ENCODE data around the gene AGAP1.
"Not testable (repeated sequence)": the region's sequence is repeated elsewhere in the genome, so short reads cannot be mapped to it uniquely, and the experiment has no call there.

The AGAP1 gene

DNA sequence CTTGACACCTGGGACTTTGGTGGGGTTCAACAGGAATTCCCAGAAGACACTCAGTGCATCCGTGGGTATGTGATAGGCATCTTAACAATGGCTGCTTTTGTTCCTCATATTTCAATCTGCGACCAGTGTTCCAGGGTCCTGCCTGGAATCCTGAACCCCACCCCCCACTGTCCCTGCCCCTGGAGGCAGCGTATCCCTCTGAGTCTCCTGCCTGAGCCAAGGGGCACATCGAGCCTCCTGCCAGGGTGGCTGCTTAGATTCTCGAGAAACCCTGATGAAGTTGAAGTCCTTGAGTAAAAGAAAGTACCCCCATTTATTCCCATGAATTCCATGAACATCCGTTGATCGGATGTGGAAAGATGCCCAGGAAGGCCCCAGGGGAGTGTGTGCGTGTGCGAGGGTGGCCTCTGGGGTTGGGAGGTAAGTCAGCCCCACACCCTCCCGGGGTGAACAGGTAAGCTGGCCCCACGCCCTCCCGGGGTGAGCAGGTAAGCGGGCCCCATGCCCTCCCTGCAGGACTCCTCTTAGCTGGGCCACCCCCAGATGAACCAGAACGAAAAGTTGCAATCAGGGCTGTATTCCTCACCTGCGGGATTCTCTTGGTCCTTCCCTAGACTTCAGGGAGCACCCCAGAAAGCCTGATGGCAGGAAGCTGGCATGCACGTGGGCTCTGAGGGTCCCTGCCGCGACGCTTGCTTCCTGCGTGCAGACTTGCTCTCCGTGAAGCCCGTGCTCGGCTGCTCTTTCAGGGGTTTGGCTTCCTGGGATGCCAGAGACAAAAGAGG is 253.3 kb downstream of the AGAP1 start:
- in situ Hi-C loops (cut with HindIII; ENCODE audit: low sequenced_read_pairs): no loop called here

DNA sequence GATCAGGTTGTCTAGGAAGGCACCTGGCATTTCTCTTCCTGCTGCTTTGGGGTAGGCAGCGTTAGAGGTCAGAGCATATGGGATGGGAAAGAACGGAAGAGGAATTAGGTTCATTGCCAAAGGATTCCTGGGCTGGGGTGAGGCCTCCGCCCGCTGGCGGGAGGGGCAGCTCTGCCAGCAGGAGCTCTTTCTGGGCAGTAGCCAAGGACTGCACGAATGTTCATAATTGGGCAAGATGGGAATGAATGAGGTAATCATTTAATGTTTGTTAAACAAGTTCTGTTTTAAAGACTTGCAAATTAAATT is 253.9 kb downstream of the AGAP1 start:
- in situ Hi-C loops (cut with HindIII; ENCODE audit: low sequenced_read_pairs): no loop called here

DNA sequence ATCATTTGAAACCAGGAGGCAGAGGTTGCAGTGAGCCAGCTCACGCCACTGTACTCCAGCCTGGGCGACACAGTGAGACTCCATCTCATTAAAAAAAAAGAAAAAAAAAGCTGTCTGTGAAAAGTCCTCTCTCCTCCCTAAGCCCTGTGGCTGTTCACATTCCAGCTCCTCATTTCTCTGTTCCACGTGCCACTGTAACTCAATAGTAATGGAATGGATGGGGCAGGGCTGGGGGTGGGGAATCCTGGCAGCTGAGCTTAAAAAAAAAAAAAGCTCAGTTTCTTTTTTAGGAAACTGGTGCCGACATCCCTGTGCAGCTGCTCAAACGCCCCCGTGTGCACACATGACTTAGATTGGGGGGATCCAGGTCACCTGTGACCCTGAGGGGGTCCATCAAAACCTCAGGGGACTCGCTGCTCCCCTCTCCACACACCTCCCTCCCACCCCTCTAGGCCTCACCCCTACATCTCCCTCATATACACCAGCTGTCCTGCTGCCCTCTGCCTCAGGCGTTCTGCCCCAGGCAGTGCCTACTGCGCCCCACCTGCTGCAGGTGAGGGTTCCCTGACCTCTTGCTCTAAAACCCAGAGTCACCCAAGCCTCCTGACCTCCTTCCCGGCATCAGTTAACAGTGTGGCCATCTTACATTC is 255.4 kb downstream of the AGAP1 start:
- in situ Hi-C loops (cut with HindIII; ENCODE audit: low sequenced_read_pairs): no loop called here

DNA sequence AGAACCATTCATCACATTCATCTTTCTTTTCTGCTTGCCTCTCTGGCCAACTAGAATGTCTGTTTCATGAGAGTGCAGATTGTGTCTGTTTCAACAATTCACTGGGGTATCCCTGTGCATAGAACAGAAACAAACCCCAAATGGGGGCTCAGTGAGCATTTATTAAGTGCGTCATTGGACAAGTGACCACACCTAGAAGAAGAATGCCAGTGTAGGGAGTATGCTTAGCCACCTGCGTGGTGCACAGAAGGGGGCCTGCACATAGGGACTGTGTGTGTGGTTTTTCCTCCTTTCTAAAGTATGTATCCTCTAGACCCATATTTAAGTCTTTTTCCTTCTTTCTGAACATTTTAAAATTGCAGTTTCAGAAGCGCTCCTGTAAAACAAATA is 255.9 kb downstream of the AGAP1 start:
- in situ Hi-C loops (cut with HindIII; ENCODE audit: low sequenced_read_pairs): no loop called here

DNA sequence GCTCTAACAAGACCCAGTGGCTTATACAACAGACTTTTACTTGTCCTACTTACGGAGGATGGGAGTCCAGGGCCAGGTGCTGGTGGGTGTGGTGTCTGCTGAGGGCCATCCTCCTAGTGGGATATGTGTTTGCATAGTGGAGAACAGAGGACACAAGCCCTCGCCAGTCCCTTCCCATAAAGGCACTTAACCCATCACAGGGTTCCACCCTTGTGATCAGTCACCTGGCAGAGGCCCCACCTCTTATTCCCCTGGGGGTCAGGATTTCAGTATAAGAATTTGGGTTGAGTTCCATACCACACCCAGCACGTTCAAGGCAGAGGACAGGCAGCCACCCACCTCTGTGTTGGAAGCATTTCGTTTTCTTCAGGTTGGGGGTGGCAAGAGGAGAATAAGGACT is 259.0 kb downstream of the AGAP1 start:
- in situ Hi-C loops (cut with HindIII; ENCODE audit: low sequenced_read_pairs): no loop called here

DNA sequence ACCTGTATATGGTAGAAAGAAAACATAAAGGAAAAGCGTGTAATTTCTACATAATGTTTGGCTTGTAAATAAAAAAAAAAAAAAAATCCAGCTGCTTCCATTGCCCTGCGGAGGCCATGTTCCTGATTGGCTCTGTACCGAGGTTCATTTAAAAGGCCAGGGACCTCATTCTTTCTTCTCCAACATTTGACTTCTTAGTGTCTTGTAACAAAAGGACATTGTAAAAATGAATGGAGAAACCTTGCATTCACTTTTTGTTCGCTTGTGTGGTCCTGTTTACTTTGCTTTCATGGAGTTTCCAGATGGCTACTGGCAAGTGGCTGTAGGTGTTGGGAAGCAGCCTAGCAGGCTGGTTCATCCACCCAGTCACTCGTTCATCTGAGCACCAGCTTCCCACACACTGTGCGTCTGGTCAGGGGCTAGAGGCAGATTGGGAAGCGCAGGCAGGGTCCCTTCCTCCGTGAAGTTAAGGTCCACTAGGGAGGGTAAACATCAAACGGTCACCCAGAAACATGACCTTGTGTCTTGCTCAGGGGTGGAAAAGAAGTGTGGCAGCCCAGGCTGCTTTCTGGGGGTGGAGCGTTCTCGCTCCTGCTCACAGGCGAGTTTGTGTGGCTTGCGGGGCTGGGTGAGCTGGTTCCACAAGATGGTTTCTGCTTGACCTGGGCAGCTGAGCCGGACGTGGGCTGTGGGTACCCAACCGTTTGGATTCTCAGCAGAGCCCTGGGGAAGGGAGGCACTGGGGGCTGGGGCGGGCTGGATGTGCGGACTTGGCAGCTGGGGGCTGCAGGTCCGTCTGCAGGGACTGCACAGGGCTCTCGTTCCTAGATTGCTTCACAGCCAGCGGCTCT is 260.7 kb downstream of the AGAP1 start:
- in situ Hi-C loops (cut with HindIII; ENCODE audit: low sequenced_read_pairs): no loop called here

DNA sequence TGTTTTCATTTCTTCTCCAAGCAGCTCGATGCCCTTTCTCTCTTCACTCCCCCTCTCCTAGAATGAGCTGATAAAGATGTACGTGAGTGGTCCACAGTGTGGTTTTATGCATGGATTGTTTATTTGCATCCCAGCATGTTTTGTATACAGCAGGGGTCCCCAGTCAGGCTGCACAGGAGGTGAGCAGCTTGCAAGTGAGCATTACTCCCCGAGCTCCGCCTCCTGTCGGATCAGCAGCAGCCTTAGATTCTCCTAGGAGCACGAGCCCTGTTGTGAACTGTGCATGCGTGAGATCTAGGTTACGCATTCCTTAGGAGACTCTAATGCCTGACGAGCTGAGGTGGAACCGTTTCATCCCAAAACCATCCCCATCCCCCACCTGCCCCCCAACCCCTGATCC is 262.6 kb downstream of the AGAP1 start:
- in situ Hi-C loops (cut with HindIII; ENCODE audit: low sequenced_read_pairs): no loop called here

DNA sequence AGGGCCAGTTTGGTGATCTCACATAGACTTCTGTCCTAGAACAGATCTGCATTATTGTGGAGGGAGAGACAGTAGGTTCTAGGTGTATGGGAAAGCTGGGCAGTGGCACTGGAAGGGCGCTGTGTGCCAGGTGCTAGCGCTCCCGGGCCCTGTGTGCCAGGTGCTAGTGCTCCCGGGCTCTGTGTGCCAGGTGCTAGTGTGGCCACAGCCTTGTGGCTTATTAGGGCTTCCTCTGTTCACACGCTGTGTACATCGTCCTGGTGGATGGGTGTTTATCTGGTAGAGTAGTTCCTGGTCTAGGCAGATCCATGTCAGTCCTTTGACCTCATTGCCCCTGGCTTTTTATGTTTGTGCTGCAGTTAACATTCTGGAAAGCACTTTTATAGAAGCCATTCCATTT is 263.4 kb downstream of the AGAP1 start:
- in situ Hi-C loops (cut with HindIII; ENCODE audit: low sequenced_read_pairs): no loop called here

DNA sequence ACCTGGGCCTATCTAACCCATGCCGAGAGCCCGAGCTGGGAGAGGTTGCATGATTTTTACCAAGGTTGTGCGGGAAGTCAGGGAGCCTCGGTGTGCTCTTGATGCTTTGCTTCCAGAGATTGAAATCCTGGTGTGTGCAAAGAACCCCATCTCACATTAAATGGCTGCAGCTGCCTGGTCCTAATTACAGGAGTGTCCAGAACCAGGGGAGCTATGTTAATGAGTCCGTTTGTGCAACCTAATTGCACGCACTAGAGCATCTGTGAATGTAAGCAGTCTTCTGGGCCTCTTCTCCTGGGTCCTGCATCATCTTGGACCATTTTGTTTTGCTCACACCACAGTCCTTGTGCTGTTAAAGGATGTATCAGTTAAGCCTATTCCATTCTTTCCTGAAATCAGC is 263.8 kb downstream of the AGAP1 start:
- in situ Hi-C loops (cut with HindIII; ENCODE audit: low sequenced_read_pairs): no loop called here

DNA sequence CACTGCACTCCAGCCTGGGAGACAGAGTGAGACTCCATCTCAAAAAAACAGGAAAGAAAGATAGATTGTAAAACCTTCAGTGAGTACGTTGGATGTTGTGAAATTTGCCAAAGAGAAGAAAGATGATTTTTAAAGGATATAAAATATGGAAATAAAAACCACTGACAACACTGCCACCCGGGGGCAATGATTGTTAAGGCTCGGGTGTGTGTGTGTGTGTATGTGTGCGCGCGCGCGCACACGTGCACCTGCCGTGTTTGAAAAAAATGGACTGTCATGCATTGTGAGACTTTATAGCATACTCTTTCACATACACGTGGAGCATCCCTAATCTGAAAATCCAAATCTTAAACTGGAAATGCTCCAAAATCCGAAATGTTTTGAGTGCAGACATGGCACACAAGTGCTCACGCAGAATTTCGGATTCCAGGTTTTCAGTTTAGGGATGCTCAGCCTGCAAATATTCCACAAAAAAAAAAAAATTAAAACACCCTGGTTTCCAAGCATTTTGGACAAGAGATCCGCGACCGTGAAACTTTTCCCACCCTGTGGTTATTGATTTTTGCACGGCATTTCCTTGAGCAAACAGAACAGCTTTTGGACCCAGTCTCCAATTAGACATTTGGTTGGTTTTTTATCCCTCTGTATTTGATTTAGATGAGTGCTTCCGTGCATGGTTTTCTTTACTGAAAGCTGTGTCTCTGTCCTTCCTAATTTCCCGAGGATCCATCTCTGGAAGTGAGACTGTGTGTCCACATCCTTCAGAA is 269.2 kb downstream of the AGAP1 start:
- in situ Hi-C loops (cut with HindIII; ENCODE audit: low sequenced_read_pairs): no loop called here

DNA sequence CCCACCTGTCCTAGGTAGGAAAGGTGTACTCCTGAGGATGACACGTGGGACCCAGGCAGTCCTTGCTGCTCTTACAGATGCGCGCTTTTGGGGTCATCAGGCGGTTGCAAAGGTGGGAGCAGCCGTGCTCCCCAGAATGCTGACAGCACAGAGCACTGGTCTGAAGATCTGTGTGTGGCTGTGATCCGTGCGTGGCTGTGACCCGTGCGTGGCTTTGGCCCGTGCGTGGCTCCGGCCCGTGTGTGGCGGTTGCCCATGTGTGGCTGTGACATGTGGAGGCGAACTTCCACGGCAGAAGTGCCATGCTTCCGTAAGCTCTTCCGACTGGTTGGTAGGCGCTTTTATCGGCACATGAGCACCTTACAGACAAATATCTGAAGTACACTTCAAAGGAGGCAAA is 270.0 kb downstream of the AGAP1 start:
- in situ Hi-C loops (cut with HindIII; ENCODE audit: low sequenced_read_pairs): no loop called here

DNA sequence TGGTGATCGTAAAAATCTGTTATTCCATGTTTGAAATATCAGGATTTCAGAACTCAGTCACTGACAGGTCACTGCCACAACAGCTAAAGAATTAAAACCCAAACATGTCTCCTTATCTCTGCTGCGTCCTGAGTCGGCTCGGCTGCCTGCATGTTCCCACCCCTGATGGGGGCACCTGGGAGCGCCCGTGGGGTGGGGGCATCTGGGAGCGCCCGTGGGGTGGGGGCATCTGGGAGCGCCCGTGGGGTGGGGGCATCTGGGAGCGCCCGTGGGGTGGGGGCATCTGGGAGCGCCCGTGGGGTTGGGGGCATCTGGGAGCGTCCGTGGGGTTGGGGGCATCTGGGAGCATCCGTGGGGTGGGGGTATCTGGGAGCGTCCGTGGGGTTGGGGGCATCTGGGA is 270.6 kb downstream of the AGAP1 start:
- in situ Hi-C loops (cut with HindIII; ENCODE audit: low sequenced_read_pairs): not testable (repeated sequence)

DNA sequence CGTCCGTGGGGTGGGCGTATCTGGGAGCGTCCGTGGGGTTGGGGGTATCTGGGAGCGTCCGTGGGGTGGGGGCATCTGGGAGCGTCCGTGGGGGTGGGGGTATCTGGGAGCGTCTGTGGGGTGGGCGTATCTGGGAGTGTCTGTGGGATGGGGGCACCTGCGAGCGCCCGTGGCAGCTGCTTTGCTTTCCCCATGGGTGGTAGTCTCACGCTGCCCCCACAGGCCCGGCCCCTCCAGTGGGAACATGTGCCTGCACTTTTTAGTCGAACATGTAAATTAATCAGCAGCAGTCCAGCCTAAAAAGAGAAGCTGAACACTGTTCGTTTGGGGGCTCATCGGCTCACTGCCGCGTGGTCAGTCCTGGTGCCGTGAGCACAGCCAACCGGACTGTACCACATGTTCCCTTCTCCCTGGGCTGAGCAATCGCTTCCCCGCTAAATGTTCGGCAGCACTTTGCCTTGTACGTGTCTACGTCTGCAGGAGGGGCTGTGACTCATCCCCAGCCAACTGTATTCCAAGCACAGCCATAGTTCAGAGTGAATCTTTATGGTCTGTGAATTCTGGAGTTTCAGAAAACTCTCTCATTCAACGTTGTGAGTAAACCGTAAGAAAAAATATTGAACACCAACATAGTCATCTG is 271.5 kb downstream of the AGAP1 start:
- in situ Hi-C loops (cut with HindIII; ENCODE audit: low sequenced_read_pairs): no loop called here

DNA sequence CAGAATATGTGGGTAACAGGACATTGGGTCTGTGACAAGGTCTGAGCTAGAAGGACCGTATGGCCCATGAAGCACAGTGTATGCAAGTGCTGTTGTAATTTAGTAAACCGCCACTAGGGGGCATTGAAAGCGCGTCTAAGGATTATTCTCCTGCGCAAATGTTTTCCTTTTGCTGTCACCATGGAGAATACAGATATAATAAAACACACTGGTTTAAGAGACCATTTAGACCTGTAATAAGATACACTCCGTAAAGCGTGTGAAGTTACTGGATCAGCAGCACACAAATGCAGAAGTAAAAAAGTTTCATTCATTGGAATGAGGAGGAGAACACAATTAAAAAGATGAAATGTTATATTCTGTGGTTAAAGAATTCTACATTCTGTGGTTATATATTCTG is 272.4 kb downstream of the AGAP1 start:
- in situ Hi-C loops (cut with HindIII; ENCODE audit: low sequenced_read_pairs): no loop called here

DNA sequence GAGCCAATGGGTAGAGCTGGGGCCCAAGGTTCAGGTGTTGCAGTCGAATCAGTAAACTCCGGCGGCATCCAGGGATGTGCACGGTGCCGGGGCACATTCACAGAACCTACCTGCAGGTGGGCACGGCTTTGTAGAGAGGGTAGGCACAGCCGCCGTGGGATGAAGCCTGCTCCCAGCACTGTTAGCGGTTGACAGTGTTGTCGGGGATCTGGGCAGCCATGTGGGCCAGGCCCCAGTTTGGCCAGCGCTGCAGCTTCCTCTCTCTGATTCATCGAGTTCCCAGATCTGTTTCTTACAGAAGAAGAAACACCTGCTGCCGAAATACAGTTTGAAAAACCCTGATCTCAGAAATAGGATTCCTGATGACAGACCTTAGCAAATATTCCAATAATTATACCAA is 274.8 kb downstream of the AGAP1 start:
- in situ Hi-C loops (cut with HindIII; ENCODE audit: low sequenced_read_pairs): no loop called here

DNA sequence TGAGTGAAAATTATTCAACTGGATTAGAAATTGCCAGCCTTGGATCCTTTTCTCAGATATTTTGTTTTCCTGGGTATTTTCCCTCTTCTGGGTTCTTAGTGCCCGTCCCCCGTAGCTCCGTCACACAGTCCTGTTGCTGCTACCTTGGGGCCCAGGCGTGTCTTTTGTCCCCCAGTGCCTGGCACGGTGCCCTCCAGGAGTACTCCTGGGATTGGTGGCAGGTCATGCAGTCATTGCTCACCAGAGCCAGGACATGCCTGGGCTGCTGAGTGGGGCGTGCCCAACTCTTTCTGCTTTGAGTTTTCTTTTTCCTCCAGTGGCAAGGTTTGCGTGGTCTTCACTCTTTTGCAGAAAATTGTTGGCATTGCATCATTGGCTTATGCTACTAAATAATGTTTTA is 275.2 kb downstream of the AGAP1 start:
- in situ Hi-C loops (cut with HindIII; ENCODE audit: low sequenced_read_pairs): no loop called here

DNA sequence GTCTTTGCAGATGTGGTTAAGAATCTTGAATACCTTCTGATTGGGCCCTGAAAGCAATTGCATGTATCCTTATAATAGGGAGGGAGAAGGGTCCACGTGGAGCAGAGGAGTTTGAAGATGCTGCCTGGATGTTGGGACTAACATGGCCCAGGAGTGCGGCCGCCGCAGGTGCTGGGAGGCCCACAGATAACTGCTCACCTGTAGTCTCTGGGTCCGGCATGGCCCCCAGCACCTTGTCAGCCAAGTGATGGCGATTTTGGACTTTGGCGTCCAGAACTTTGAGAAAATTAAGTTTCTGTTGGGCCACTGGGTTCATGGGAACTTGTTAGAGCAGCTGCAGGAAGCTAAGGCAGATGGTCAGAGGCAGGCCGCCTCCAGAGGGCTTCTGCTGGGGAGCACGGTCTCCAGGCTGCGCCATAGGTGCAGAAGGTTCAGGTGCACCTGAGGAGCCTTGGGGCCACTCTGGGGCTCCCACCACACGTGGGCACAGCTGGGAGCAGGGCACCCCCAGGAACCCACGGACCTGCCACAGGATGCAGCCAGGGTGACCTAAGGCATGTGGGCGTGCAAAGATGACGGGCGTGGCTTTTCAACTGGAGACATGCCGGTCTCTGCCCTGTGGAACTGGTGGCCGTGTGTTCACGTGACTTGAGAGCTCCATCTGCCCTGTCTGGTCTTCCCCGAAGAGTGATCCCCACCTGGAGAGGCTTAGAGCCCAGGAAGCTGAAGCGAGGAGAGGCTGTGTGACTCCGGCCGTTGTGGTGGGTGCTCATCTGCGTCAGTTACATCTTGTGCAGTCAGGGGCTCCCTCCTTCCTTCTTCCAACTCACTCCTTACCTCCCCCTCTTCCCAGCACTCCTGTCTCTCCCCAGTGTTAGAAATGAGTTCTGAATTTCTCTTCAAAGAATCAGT is 277.3 kb downstream of the AGAP1 start:
- in situ Hi-C loops (cut with HindIII; ENCODE audit: low sequenced_read_pairs): no loop called here

DNA sequence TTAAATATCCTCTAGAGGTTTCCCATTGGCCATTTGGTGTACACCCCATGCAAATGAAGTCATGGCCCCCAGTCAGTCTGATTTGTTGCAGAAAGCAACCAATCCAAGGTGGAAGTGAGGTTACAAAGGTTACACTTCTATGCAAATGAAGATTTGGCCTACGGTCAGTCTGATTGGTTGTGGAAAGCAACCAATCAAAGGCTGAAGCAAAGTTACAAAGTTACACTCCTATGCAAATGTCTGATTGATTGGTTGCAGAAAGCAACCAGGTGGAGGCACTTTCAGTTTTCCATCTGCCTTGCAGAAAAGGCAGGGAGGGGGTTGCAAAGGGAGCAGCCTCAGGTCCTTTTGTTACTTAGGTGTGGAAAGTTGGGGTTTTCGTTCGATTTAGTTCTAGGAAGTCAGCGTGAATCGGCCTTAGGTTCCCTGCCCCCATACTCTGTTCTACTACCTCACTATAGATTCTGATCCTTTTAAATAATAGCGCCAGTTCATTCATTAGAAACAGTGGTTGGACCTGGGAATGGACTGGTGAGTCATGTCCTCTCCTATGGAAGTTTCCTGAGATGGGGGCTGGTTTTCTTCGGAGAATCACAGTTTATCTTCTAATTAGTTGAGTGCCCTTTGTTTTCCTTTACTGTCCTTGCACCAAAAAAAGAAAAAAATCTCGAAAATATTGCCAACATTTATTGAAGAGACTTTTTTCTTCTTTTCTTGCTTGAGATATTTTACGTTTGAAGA is 279.5 kb downstream of the AGAP1 start:
- in situ Hi-C loops (cut with HindIII; ENCODE audit: low sequenced_read_pairs): no loop called here

Measured in DLD1 (cell line).